ENCODE data around the gene HSP90AB1.

- TF ChIP-seq CTCF (IDR thresholded peaks at IDR 0.05) (no peak), POLR2AphosphoS5 (IDR thresholded peaks at IDR 0.05) (no peak), EP300 (IDR thresholded peaks at IDR 0.05; ENCODE audit: low read depth) (no peak), POLR2A (IDR thresholded peaks at IDR 0.05) (no peak)
Observed at GRCh38 chr6:44198684-44199083, 48.2 kb upstream of the HSP90AB1 start.
